SK-N-SH treated with all-trans-retinoic acid at 6 μM for 48 hours (cell line): ENCODE data around the gene PRKAB2.

Experiments used
- ATAC-seq: fragments of 200-7000 bp; cut with Tn5 transposase; 3 replicates; pipeline ENCODE4 v1.9.1; 2020; ENCODE audit warnings: mild to moderate bottlenecking, moderate library complexity
- ARNTL ChIP-seq: fragments of 450-650 bp; formaldehyde crosslinking; IDR thresholded peaks from 2 replicates; pipeline ENCODE4 v1.5.0; 2020; ENCODE audit warnings: low read depth, mild to moderate bottlenecking, moderate library complexity, borderline replicate concordance
- BACH2 ChIP-seq: fragments of 250-450 bp; sonication (Bioruptor Pico); IDR thresholded peaks from 2 replicates; pipeline ENCODE4 v1.9.0; 2021; ENCODE audit warnings: mild to moderate bottlenecking, borderline replicate concordance
- CREB5 ChIP-seq: fragments of 250-450 bp; sonication (Bioruptor Pico); IDR thresholded peaks from 2 replicates; pipeline ENCODE4 v1.5.1; 2020; ENCODE audit warnings: low read depth, mild to moderate bottlenecking, moderate library complexity
- CSDC2 ChIP-seq: fragments of 250-450 bp; sonication (Bioruptor Pico); IDR thresholded peaks from 2 replicates; pipeline ENCODE4 v1.5.0; 2020; ENCODE audit warnings: mild to moderate bottlenecking, moderate library complexity
- ESRRG ChIP-seq: fragments of 250-450 bp; sonication (Bioruptor Pico); IDR thresholded peaks from 2 replicates; pipeline ENCODE4 v1.6.1; 2021; ENCODE audit warnings: mild to moderate bottlenecking
- GLIS3 ChIP-seq: fragments of 250-450 bp; sonication (Bioruptor Pico); IDR thresholded peaks from 2 replicates; pipeline ENCODE4 v1.5.0; 2020; ENCODE audit warnings: mild to moderate bottlenecking, moderate library complexity
- ISL1 ChIP-seq: fragments of 250-450 bp; sonication (Bioruptor Pico); IDR thresholded peaks from 2 replicates; pipeline ENCODE4 v2.1.2; 2022; ENCODE audit warnings: mild to moderate bottlenecking, moderate library complexity
- PATZ1 ChIP-seq: fragments of 250-450 bp; sonication (Bioruptor Pico); IDR thresholded peaks from 2 replicates; pipeline ENCODE4 v1.8.0; 2020; ENCODE audit warnings: mild to moderate bottlenecking, moderate library complexity, borderline replicate concordance
- POU6F1 ChIP-seq: fragments of 250-450 bp; sonication (Bioruptor Pico); IDR thresholded peaks from 2 replicates; pipeline ENCODE4 v1.8.0; 2021; ENCODE audit warnings: low read depth, mild to moderate bottlenecking, moderate library complexity, borderline replicate concordance
- RARB ChIP-seq: fragments of 250-450 bp; sonication (Bioruptor Pico); IDR thresholded peaks from 2 replicates; pipeline ENCODE4 v1.8.0; 2021; ENCODE audit warnings: mild to moderate bottlenecking, moderate library complexity
- SNAI2 ChIP-seq: fragments of 250-450 bp; sonication (Bioruptor Pico); IDR thresholded peaks from 2 replicates; pipeline ENCODE4 v1.5.0; 2020; ENCODE audit warnings: mild to moderate bottlenecking, moderate library complexity
- TCF4 ChIP-seq: fragments of 250-450 bp; sonication (Bioruptor Pico); IDR thresholded peaks from 2 replicates; pipeline ENCODE4 v1.8.0; 2021; ENCODE audit warnings: mild to moderate bottlenecking, moderate library complexity, borderline replicate concordance
- TOX ChIP-seq: fragments of 250-450 bp; sonication (Bioruptor Pico); IDR thresholded peaks from 2 replicates; pipeline ENCODE4 v1.8.0; 2021; ENCODE audit warnings: mild to moderate bottlenecking, moderate library complexity, borderline replicate concordance
- ZC3H10 ChIP-seq: fragments of 250-450 bp; sonication (Bioruptor Pico); IDR thresholded peaks from 2 replicates; pipeline ENCODE4 v1.5.1; 2021; ENCODE audit warnings: mild to moderate bottlenecking, moderate library complexity
- ZFP3 ChIP-seq: fragments of 250-450 bp; sonication (Bioruptor Pico); IDR thresholded peaks from 2 replicates; pipeline ENCODE4 v1.5.0; 2020; ENCODE audit warnings: mild to moderate bottlenecking, moderate library complexity
- ZFP30 ChIP-seq: fragments of 450-650 bp; formaldehyde crosslinking; IDR thresholded peaks from 2 replicates; pipeline ENCODE4 v1.5.0; 2022; ENCODE audit warnings: mild to moderate bottlenecking, moderate library complexity
- ZNF70 ChIP-seq: fragments of 450-650 bp; formaldehyde crosslinking; IDR thresholded peaks from 2 replicates; pipeline ENCODE4 v1.5.0; 2020; ENCODE audit warnings: mild to moderate bottlenecking, moderate library complexity
- ZNF8 ChIP-seq: fragments of 450-650 bp; formaldehyde crosslinking; IDR thresholded peaks from 2 replicates; pipeline ENCODE4 v1.5.0; 2020; ENCODE audit warnings: mild to moderate bottlenecking, moderate library complexity
- TF ChIP-seq, protein P1 (sequence below): fragments of 250-450 bp; sonication (Bioruptor Pico); IDR thresholded peaks from 2 replicates; pipeline ENCODE4 v1.5.0; 2020; ENCODE audit warnings: mild to moderate bottlenecking, moderate library complexity
- TF ChIP-seq, protein P2 (sequence below): fragments of 250-450 bp; sonication (Bioruptor Pico); IDR thresholded peaks from 2 replicates; pipeline ENCODE4 v1.5.1; 2021; ENCODE audit warnings: mild to moderate bottlenecking, moderate library complexity

PRKAB2 gene

DNA sequence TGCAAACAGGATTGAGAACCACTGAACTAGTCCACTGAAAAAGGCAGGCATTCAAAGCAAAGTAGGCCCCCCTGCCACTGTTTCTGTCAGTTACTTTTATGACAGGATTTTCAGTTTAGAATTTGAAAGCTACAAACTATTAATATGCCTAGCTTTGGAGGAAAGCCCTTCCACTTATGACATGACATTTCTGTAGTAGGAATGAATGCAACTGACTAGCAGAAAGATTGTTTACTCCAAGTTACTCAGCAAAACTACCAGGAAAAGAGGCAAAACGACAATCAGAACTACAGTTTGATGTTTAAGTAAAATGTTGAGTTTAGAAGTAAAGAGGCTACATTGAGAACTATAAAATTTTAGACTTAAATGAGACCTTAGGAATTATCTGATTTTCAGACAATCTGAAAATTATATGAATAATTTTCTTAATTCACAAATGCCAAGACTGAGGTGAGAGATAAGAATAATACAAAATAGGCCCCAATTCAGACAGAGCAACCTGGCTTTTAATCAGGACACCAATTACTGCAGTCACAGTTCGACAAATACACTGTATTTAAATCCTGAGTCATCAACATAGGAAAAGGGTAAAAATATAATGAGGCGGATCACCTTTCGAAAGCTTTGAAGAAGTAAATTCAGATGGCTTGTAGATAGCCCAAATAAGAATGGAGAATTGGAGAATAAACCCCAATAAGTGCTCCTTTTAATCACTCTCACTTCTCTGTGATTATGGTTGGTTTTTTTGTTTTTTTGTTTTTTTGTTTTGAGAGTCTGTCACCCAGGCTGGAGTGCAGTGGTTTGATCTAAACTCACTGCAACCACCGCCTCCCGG, 2.2 kb downstream of the PRKAB2 start:
- TF ChIP-seq TOX (CRISPR knock-in tag) (no peak), ESRRG (CRISPR knock-in tag) (no peak), ZFP30 (CRISPR knock-in tag) (no peak), CREB5 (CRISPR knock-in tag) (no peak), CSDC2 (no peak), ZNF70 (CRISPR knock-in tag) (no peak), RARB (CRISPR knock-in tag) (no peak), BACH2 (no peak), TCF4 (CRISPR knock-in tag) (no peak), ZNF8 (no peak), PATZ1 (no peak), ARNTL (CRISPR knock-in tag) (no peak), ZFP3 (CRISPR knock-in tag) (no peak)
- TF ChIP-seq, protein P1, sequence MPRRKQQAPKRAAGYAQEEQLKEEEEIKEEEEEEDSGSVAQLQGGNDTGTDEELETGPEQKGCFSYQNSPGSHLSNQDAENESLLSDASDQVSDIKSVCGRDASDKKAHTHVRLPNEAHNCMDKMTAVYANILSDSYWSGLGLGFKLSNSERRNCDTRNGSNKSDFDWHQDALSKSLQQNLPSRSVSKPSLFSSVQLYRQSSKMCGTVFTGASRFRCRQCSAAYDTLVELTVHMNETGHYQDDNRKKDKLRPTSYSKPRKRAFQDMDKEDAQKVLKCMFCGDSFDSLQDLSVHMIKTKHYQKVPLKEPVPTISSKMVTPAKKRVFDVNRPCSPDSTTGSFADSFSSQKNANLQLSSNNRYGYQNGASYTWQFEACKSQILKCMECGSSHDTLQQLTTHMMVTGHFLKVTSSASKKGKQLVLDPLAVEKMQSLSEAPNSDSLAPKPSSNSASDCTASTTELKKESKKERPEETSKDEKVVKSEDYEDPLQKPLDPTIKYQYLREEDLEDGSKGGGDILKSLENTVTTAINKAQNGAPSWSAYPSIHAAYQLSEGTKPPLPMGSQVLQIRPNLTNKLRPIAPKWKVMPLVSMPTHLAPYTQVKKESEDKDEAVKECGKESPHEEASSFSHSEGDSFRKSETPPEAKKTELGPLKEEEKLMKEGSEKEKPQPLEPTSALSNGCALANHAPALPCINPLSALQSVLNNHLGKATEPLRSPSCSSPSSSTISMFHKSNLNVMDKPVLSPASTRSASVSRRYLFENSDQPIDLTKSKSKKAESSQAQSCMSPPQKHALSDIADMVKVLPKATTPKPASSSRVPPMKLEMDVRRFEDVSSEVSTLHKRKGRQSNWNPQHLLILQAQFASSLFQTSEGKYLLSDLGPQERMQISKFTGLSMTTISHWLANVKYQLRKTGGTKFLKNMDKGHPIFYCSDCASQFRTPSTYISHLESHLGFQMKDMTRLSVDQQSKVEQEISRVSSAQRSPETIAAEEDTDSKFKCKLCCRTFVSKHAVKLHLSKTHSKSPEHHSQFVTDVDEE (CRISPR knock-in tag), result no peak
- TF ChIP-seq, all 23 proteins: peak for 0
- ATAC-seq, result no peak

GRCh38 chr1:147169171-147169570, 3.1 kb downstream of the PRKAB2 start:
- no peak for TF ChIP-seq TCF4 (CRISPR knock-in tag)
- ATAC-seq, result no peak

DNA sequence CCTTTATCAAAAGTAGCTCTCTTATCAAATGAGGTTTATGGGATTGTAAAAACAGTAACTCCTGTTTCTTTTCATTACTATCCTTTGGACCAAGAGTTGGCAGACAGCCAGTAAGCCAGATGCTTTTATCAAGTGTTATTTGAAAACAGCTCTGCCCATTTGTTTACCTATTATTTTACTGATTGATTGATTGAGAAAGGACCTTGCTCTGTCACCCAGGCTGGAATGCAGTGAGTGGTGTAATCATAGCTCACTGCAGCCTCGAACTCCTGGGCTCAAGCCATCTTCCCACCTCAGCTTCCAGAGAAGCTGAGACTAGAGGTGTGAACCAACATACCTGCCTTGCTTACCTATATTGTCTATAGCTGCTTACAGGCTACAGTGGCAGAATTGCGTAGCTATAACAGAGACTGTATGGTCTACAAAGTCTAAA, 3.6 kb downstream of the PRKAB2 start:
- ATAC-seq, result no peak

More for the DNA sequence above, 3.6 kb downstream of the PRKAB2 start:
- TF ChIP-seq BACH2 (no peak), CSDC2 (no peak), POU6F1 (CRISPR knock-in tag) (no peak), ISL1 (no peak), ZFP3 (CRISPR knock-in tag) (no peak), SNAI2 (CRISPR knock-in tag) (no peak), ZNF70 (CRISPR knock-in tag) (no peak), ZC3H10 (CRISPR knock-in tag) (no peak), RARB (CRISPR knock-in tag) (no peak), ZFP30 (CRISPR knock-in tag) (no peak), ZNF8 (no peak), TCF4 (CRISPR knock-in tag) (no peak), GLIS3 (CRISPR knock-in tag) (no peak)
- TF ChIP-seq, protein P2, sequence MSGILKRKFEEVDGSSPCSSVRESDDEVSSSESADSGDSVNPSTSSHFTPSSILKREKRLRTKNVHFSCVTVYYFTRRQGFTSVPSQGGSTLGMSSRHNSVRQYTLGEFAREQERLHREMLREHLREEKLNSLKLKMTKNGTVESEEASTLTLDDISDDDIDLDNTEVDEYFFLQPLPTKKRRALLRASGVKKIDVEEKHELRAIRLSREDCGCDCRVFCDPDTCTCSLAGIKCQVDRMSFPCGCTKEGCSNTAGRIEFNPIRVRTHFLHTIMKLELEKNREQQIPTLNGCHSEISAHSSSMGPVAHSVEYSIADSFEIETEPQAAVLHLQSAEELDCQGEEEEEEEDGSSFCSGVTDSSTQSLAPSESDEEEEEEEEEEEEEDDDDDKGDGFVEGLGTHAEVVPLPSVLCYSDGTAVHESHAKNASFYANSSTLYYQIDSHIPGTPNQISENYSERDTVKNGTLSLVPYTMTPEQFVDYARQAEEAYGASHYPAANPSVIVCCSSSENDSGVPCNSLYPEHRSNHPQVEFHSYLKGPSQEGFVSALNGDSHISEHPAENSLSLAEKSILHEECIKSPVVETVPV (CRISPR knock-in tag), result no peak
